OCI-LY7 (cell line): ENCODE measurements around the gene NPAS2.

Experiments
- CTCF ChIP-seq: fragments of 200-600 bp; sonication (generic); conservative IDR thresholded peaks from 2 replicates; pipeline ENCODE4 v1.5.1; 2014; ENCODE audit warnings: mild to moderate bottlenecking, antibody characterized with exemption, low read length, moderate library complexity, mixed read lengths
- EZH2phosphoT487 ChIP-seq: fragments of 200-600 bp; sonication (generic); IDR thresholded peaks from 2 replicates; pipeline ENCODE4 v1.6.1; 2018; ENCODE audit warnings: low read depth, borderline replicate concordance, mild to moderate bottlenecking, mixed run types, antibody characterized with exemption, low read length, moderate library complexity, mixed read lengths

- no peak for TF ChIP-seq CTCF
- TF ChIP-seq EZH2phosphoT487, result no peak
Observed at GRCh38 chr2:100974712-100975520, 155.0 kb downstream of the NPAS2 start.
